Naive thymus-derived CD8-positive, alpha-beta T cell (primary cell): ENCODE measurements around the gene CWC25. TPM values are rescaled to one million over a fixed set of nuclear protein-coding genes. Genes with fewer than 3 reads are reported as not detected.

Experiments used
- ATAC-seq, 2 donors: fragments of 150-1000 bp; cut with Tn5 transposase in 1 of 2; sonication (Bioruptor Pico), chemical (Tn5 transposase) in 1 of 2; 1 replicate in 1 of 2; 2 replicates in 1 of 2; pipeline ENCODE4 v1.10.0; 2021; ENCODE audit warnings: mild to moderate bottlenecking in 2 of 2, moderate library complexity in 2 of 2
- POLR2A ChIA-PET: fragments of 350-600 bp; sonication (Branson Sonifier 250); formaldehyde crosslinking; loops from one replicate; lab custom pipeline; 2021; ENCODE audit warnings: antibody characterized with exemption; lab: Charles Lee
- DNase-seq, 10 donors: peaks; one replicate each; pipeline versions ENCODE4 v3.0.0 to v3.0.0-alpha.2; 2020 to 2022
- H3K27ac Mint-ChIP-seq, 10 donors: one replicate each; pipeline ENCODE4 v1.8.0; 2020 to 2022; ENCODE audit warnings: mild to moderate bottlenecking in 10 of 10, mixed read lengths in 10 of 10, moderate library complexity in 4 of 10, inconsistent platforms in 1 of 10
- H3K27me3 Mint-ChIP-seq, 5 donors: one replicate each; pipeline ENCODE4 v1.8.0; 2021 to 2022; ENCODE audit warnings: mixed read lengths in 5 of 5
- H3K36me3 Mint-ChIP-seq, 3 donors: one replicate each; pipeline ENCODE4 v1.8.0; 2020 to 2022; ENCODE audit warnings: mixed read lengths in 3 of 3, mild to moderate bottlenecking in 2 of 3, inconsistent platforms in 1 of 3
- H3K4me1 Mint-ChIP-seq, 4 donors: one replicate each; pipeline ENCODE4 v1.8.0; 2021 to 2022; ENCODE audit warnings: mixed read lengths in 4 of 4
- H3K4me3 Mint-ChIP-seq, 10 donors: one replicate each; pipeline ENCODE4 v1.8.0; 2020 to 2022; ENCODE audit warnings: mild to moderate bottlenecking in 10 of 10, mixed read lengths in 10 of 10, moderate library complexity in 6 of 10, inconsistent platforms in 1 of 10
- H3K9me3 Mint-ChIP-seq, 9 donors: one replicate each; pipeline ENCODE4 v1.8.0; 2020 to 2022; ENCODE audit warnings: mixed read lengths in 9 of 9, mild to moderate bottlenecking in 3 of 9, inconsistent platforms in 1 of 9, moderate library complexity in 1 of 9
- polyA plus RNA-seq, 3 donors: library from polyadenylated mRNA; unstranded; fragments of 300-500 nt; fragmentation: Illumina TruSeq; gene quantifications; one replicate each; pipeline ENCODE4 v1.2.3, GENCODE V29; 2021
- total RNA-seq, 8 experiments: library from RNA in 2 of 8; stranded (reverse) in 2 of 8; gene quantifications; one replicate each; pipeline ENCODE4 v1.2.3 and lab custom pipeline; 2021 to 2026

Gene CWC25
- total RNA-seq (10 to 100 TPM; 36.1 to 41.3 TPM), polyA plus RNA-seq (1 to 10 TPM; 6.3 to 7.4 (median 6.4) TPM), total RNA-seq (lab: John Stamatoyannopoulos, UW) (58.5 to 127 (median 79.5) reads per million in 6 experiments)

- peaks cover 0 to 27% (median 5%) of the 10 kb centered on the region in 3 donors for H3K36me3 Mint-ChIP-seq
- H3K4me3 Mint-ChIP-seq: peak within 1 kb of the TSS; percentile 93 to 99 (median 97)
- H3K9me3 Mint-ChIP-seq: peaks cover 0 to 4% (median 0%) of the 10 kb centered on the region in 9 donors
- H3K27me3 Mint-ChIP-seq: peaks cover 0 to 6% (median 0%) of the 10 kb centered on the region in 5 donors
- peaks cover 24 to 44% (median 37%) of the 10 kb centered on the region in 4 donors for H3K4me1 Mint-ChIP-seq
- H3K27ac Mint-ChIP-seq: peak within 1 kb of the TSS; percentile 97 to 100 (median 100)
- ATAC-seq (peak; percentile 81 to 86), DNase-seq (peak; percentile 84 to 100 (median 96))
- POLR2A ChIA-PET: interaction anchor here (0.6 to 4.5 kb wide), 12 partner anchors 9 to 384 kb away, joined by 3 to 60 read pairs (median 4); partner anchors contain the start of genes LASP1, PIP4K2B, PSMB3 and RPL23
Observed at GRCh38 chr17:38824899-38825761, at the start of gene CWC25. Gene CWC25 (minus strand): TSS chr17:38825321. CDS start chr17:38825183, 138 bp downstream.

DNA sequence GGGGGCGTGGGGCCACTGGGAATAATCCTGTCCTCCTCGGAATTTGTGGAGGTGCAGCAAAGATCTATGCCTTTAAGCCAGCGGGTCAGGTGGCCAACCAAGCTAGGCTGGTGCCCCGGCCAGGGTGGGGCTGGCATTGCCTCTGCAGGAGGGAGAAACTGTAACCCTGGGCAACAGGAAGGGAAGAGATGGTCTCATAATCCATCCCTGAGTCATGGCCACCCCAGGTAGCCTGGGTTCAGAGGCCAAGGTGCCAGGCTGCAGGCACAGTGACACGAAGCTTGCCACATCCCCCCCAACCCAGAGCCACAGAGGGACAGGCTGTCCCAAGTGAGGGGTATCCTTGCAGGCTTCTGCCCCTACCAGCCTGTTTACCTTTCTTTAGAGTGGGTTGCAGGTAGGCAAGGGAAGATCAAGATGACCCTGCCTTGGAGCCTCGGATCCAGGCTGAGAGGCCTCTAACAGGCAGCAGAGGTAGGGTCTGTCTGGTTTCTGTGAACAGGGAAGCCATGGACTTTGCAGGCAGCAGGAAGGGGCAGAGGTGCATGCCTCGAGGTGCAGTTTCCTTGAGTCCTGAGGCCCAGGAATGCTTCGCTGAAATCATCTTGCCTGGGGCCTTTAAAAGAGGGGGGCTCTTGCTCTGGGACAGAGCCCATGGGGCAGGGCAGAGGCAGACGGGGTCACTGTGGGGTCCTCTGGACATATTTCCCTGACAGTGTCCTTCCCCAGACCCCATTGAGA, 48.7 kb upstream of the CWC25 start:
- Mint-ChIP-seq H3K27ac (peak overlapping the region; percentile 81 to 96 (median 90)), H3K4me1 (peaks cover 57 to 86% (median 78%) of the 10 kb centered on the region in 4 donors), H3K27me3 (peaks cover 0 to 1% (median 0%) of the 10 kb centered on the region in 5 donors), H3K9me3 (no peaks in the 10 kb centered on the region), H3K36me3 (peaks cover 0 to 21% (median 4%) of the 10 kb centered on the region in 3 donors), H3K4me3 (peak overlapping the region; percentile 39 to 100 (median 93))
- ATAC-seq (no peak), DNase-seq (peak in 1 of 10 donors; percentile 19)
- POLR2A ChIA-PET: interaction anchor here (0.9 to 11.0 kb wide), 8 partner anchors 6 to 104 kb away, joined by 3 to 159 read pairs (median 50); partner anchors contain the start of gene RPL23

GRCh38 chr17:38872671-38873385, 47.7 kb upstream of the CWC25 start:
- Mint-ChIP-seq H3K9me3 (no peaks in the 10 kb centered on the region), H3K36me3 (peaks cover 0 to 14% (median 0%) of the 10 kb centered on the region in 3 donors), H3K27ac (peak overlapping the region; percentile 83 to 97 (median 92)), H3K4me1 (peaks cover 56 to 85% (median 78%) of the 10 kb centered on the region in 4 donors), H3K27me3 (peaks cover 0 to 1% (median 0%) of the 10 kb centered on the region in 5 donors), H3K4me3 (peak overlapping the region; percentile 92 to 100 (median 94))
- ATAC-seq: no peak
- peak in 1 of 10 donors; percentile 56 for DNase-seq
- POLR2A ChIA-PET: interaction anchor here (0.5 to 11.0 kb wide), 9 partner anchors 7 to 51 kb away, joined by 3 to 161 read pairs (median 90); partner anchors contain the start of gene RPL23

GRCh38 chr17:38872027-38872511, 46.9 kb upstream of the CWC25 start:
- DNase-seq (peak in 1 of 10 donors; percentile 45), ATAC-seq (no peak)
- POLR2A ChIA-PET: interaction anchor here (0.6 to 11.0 kb wide), 10 partner anchors 8 to 281 kb away, joined by 3 to 161 read pairs (median 70); partner anchors contain the start of genes CWC25 and RPL23
- peaks cover 53 to 83% (median 76%) of the 10 kb centered on the region in 4 donors for H3K4me1 Mint-ChIP-seq
- H3K36me3 Mint-ChIP-seq: peaks cover 0 to 14% (median 0%) of the 10 kb centered on the region in 3 donors
- H3K27ac Mint-ChIP-seq: peak overlapping the region; percentile 89 to 100 (median 94)
- H3K27me3 Mint-ChIP-seq: peaks cover 0 to 1% (median 0%) of the 10 kb centered on the region in 5 donors
- H3K4me3 Mint-ChIP-seq: peak overlapping the region; percentile 92 to 100 (median 94)
- H3K9me3 Mint-ChIP-seq: peaks cover 0 to 1% (median 0%) of the 10 kb centered on the region in 9 donors

DNA sequence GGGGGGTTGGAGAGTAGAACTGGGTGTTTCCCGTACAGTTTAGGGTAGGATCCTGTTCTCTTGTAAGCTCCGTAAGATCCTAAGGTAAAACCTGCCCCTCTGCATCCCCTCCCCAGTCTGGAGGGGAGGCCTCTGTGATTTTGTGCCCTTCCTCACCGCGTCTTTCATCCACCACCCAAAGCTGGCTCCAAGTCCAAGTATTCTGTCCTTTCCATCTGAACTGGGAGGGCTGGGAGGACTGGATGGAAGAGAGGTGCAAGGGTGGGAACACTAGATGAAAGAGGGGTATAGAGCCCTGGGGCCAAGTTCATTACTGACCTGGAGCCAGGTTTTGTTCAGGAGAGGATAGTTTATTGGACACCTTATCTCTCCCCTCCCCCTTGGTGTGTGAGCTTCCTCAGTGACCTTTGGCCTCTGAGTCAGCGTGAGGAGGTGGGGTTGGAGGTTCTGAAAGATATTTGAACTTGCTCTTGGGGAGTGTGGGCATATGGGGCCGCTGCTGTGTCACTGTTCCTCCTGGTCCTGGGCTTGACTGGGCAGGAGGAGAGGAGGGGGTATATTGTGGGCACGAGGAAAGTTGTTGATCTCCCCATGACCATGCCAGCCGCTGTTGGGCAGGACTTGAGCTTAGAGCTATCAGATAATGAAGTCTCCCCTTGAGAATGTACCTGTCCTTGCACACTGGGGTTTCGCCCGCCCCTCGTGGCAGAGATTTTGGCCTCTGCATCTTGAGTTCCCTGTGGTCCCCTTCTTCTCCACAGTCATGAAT, 46.3 kb upstream of the CWC25 start:
- Mint-ChIP-seq H3K4me3 (peak overlapping the region; percentile 92 to 100 (median 94)), H3K9me3 (peaks cover 0 to 1% (median 0%) of the 10 kb centered on the region in 9 donors), H3K36me3 (peaks cover 0 to 8% (median 0%) of the 10 kb centered on the region in 3 donors), H3K4me1 (peaks cover 50 to 77% (median 70%) of the 10 kb centered on the region in 4 donors), H3K27ac (peak overlapping the region; percentile 89 to 100 (median 94)), H3K27me3 (peaks cover 0 to 1% (median 0%) of the 10 kb centered on the region in 5 donors)
- POLR2A ChIA-PET: interaction anchor here (0.6 to 11.0 kb wide), 16 partner anchors 9 to 329 kb away, joined by 3 to 161 read pairs (median 20); partner anchors contain the start of genes CWC25, FBXO47, LASP1NB and RPL19
- ATAC-seq (peak; percentile 9 to 11), DNase-seq (peak in 8 of 10 donors; percentile 50 to 81 (median 60))

- DNase-seq (peak; percentile 56 to 85 (median 65)), ATAC-seq (peak; percentile 43 to 50)
- Mint-ChIP-seq H3K36me3 (peaks cover 0 to 7% (median 0%) of the 10 kb centered on the region in 3 donors), H3K4me1 (peaks cover 48 to 70% (median 62%) of the 10 kb centered on the region in 4 donors), H3K27ac (peak overlapping the region; percentile 89 to 100 (median 96)), H3K4me3 (peak overlapping the region; percentile 94 to 100 (median 95)), H3K9me3 (peaks cover 0 to 1% (median 0%) of the 10 kb centered on the region in 9 donors), H3K27me3 (peaks cover 0 to 1% (median 0%) of the 10 kb centered on the region in 5 donors)
- POLR2A ChIA-PET: interaction anchor here (0.6 to 11.0 kb wide), 25 partner anchors 10 to 1246 kb away, joined by 3 to 161 read pairs (median 7); partner anchors contain the start of genes CWC25, FBXO47, LASP1NB and MLLT6
Observed at GRCh38 chr17:38870259-38871165, 45.4 kb upstream of the CWC25 start.

DNA sequence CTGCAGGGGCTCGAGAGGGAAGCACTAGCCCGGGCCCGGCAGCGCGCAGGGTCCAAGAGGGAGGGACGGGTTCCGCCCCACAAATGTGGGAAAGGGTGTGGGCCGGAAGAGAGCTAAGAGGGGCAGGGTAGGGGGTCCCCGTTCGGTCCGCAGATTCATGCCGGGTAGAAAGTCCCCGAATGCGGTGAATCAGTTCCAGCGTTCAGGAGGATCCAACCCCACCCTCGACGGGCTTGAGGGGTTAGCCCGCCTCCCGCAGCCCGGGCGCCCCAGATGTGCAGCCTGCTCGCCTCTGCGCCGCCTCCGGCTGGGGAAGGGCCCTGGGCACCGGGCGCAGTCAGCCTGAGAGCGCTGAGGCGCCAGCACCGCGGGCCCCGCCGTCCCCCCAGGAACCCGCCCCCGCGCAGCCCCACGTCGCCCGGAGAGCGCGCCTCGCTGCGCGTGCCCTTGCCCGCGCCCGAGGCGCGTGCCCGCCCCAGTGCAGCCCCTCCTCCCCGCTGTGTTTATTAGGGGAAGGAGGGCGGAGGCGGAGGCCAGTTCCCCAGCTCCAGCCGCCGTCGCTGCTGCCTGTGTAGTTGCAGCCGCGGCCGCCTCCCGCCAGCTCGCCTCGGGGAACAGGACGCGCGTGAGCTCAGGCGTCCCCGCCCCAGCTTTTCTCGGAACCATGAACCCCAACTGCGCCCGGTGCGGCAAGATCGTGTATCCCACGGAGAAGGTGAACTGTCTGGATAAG, 44.6 kb upstream of the CWC25 start, which contains the start of gene LASP1:
LASP1 (plus strand) TSS at position 533 of the 733 bp plus-strand sequence; CDS start at position 665, 132 bp downstream.
- peaks cover 0 to 7% (median 0%) of the 10 kb centered on the region in 3 donors for H3K36me3 Mint-ChIP-seq

DNA sequence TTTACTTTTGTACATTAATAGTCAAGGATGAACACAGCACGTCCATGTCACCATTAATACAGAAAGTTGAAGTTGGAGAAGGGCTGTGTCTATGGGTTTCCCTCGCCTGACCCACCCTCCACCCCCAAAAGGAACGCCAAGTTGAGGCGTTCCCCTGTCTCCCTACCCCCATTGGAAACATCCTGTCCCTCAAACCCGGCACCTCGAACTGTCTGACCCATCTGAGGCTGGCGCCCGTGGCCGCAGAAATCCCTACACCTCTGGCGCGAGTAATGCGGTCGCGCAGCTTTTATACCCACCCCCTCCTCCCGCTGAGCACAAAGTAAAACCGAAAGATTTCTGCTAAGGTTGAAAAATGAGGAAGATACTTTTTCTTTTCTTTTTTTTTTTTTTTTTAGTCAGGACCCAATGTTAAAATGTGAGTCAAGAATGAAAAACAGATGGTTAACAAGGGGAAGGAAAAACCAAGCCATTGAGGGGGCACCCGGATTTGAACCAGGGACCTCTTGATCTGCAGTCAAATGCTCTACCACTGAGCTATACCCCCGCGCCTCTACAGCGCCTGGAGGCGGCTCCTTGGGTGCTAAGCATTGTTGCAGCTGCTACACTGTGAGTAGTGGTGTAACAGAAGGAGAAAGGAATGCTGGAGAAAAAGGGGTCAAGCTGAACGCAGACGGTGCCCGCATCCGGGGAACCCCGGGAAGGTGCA, 43.9 kb upstream of the CWC25 start:
- POLR2A ChIA-PET: interaction anchor here (0.6 to 11.0 kb wide), 37 partner anchors 11 to 369 kb away, joined by 3 to 161 read pairs (median 6); partner anchors contain the start of genes ARL5C, CISD3, CWC25 and FBXO47
- Mint-ChIP-seq H3K4me3 (peak overlapping the region; percentile 94 to 100 (median 98)), H3K27me3 (peaks cover 0 to 1% (median 0%) of the 10 kb centered on the region in 5 donors), H3K36me3 (peaks cover 0 to 7% (median 0%) of the 10 kb centered on the region in 3 donors), H3K9me3 (peaks cover 0 to 1% (median 0%) of the 10 kb centered on the region in 9 donors), H3K27ac (peak overlapping the region; percentile 92 to 100 (median 96)), H3K4me1 (peaks cover 34 to 55% (median 47%) of the 10 kb centered on the region in 4 donors)
- DNase-seq: peak; percentile 69 to 93 (median 90)
- peak; percentile 52 to 70 for ATAC-seq

More for the DNA sequence above, 44.6 kb upstream of the CWC25 start, which contains the start of gene LASP1:
- peaks cover 0 to 1% (median 0%) of the 10 kb centered on the region in 9 donors for H3K9me3 Mint-ChIP-seq
- peaks cover 0 to 1% (median 0%) of the 10 kb centered on the region in 5 donors for H3K27me3 Mint-ChIP-seq
- ATAC-seq (peak; percentile 76 to 78), DNase-seq (peak; percentile 81 to 92 (median 86))
- H3K4me3 Mint-ChIP-seq: peak within 1 kb of the TSS; percentile 94 to 100 (median 98)
- peaks cover 41 to 62% (median 54%) of the 10 kb centered on the region in 4 donors for H3K4me1 Mint-ChIP-seq
- POLR2A ChIA-PET: interaction anchor here (0.6 to 11.0 kb wide), 35 partner anchors 10 to 1246 kb away, joined by 3 to 161 read pairs (median 7); partner anchors contain the start of genes ARL5C, CISD3, CWC25 and FBXO47
- peak within 1 kb of the TSS; percentile 95 to 100 (median 96) for H3K27ac Mint-ChIP-seq
